Measurements from ENCODE around the gene ERC1. TPM values are rescaled to one million over a fixed set of nuclear protein-coding genes. Genes with fewer than 3 reads are reported as not detected.

The ERC1 gene
- total RNA-seq, 2 donors from 2014 or later: 40.3 to 43.0 TPM

GRCh38 chr12:1117970-1118563 is 127.0 kb downstream of the ERC1 start:
- Histone ChIP-seq H3K9me3 (no peaks in the 10 kb centered on the region), H3K27ac (no peak overlapping the region)
- TF ChIP-seq CTCF (IDR thresholded peaks at IDR 0.05): peak; percentile 90 to 93

DNA sequence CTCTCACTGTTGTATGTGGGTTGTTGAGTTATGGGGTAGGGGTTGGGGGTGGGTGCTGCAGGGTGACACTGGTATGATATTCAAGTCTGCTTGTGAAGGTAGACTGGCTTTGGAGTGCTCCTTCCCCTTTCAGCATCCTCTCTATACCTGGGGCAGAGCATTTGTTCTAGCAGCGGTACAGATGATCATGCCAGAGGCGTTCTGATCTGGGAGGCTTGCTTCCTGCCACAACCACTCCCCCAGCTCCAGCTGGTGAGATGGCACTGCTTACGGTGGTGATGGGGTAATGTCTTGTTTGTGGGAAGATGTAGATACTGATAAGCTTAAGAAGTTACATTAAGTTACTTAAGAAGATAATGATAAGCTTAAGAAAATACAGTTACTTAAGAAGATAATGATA is 131.8 kb downstream of the ERC1 start:
- no peaks in the 10 kb centered on the region for H3K27me3 ChIP-seq
- no peak for DNase-seq (ENCODE audit: low spot score)
- H3K4me3 ChIP-seq: no peak overlapping the region
- no peaks in the 10 kb centered on the region for H3K9me3 ChIP-seq
- no peaks in the 10 kb centered on the region for H3K36me3 ChIP-seq
- TF ChIP-seq CTCF (IDR thresholded peaks at IDR 0.05): no peak
- no peak overlapping the region for H3K27ac ChIP-seq
- peaks cover 0 to 3% of the 10 kb centered on the region in 2 donors for H3K4me1 ChIP-seq

More at GRCh38 chr12:1117970-1118563, 127.0 kb downstream of the ERC1 start:
- Histone ChIP-seq H3K4me3 (no peak overlapping the region), H3K27me3 (no peaks in the 10 kb centered on the region), H3K4me1 (peaks cover 0 to 3% of the 10 kb centered on the region in 2 donors), H3K36me3 (no peaks in the 10 kb centered on the region)
- peak; percentile 76 for DNase-seq (ENCODE audit: low spot score)

GRCh38 chr12:1126091-1126490 is 135.1 kb downstream of the ERC1 start:
- TF ChIP-seq CTCF (IDR thresholded peaks at IDR 0.05): no peak
- Histone ChIP-seq H3K36me3 (no peaks in the 10 kb centered on the region), H3K9me3 (no peaks in the 10 kb centered on the region), H3K27ac (no peak overlapping the region), H3K4me3 (no peak overlapping the region), H3K27me3 (no peaks in the 10 kb centered on the region), H3K4me1 (no peaks in the 10 kb centered on the region)
- no peak for DNase-seq (ENCODE audit: low spot score)

GRCh38 chr12:1127021-1127420 is 136.0 kb downstream of the ERC1 start:
- Histone ChIP-seq H3K4me1 (no peaks in the 10 kb centered on the region), H3K27ac (no peak overlapping the region), H3K36me3 (no peaks in the 10 kb centered on the region), H3K4me3 (no peak overlapping the region), H3K27me3 (no peaks in the 10 kb centered on the region), H3K9me3 (no peaks in the 10 kb centered on the region)
- no peak for DNase-seq (ENCODE audit: low spot score)
- no peak for TF ChIP-seq CTCF (IDR thresholded peaks at IDR 0.05)

GRCh38 chr12:1130164-1130563 is 139.1 kb downstream of the ERC1 start:
- TF ChIP-seq CTCF (IDR thresholded peaks at IDR 0.05): no peak
- H3K9me3 ChIP-seq: no peaks in the 10 kb centered on the region
- H3K27me3 ChIP-seq: no peaks in the 10 kb centered on the region
- no peaks in the 10 kb centered on the region for H3K4me1 ChIP-seq
- no peaks in the 10 kb centered on the region for H3K36me3 ChIP-seq
- DNase-seq (ENCODE audit: low spot score): no peak
- H3K27ac ChIP-seq: no peak overlapping the region
- no peak overlapping the region for H3K4me3 ChIP-seq

GRCh38 chr12:1130571-1130970 is 139.5 kb downstream of the ERC1 start:
- H3K27me3 ChIP-seq: no peaks in the 10 kb centered on the region
- TF ChIP-seq CTCF (IDR thresholded peaks at IDR 0.05): no peak
- no peaks in the 10 kb centered on the region for H3K4me1 ChIP-seq
- no peaks in the 10 kb centered on the region for H3K9me3 ChIP-seq
- no peak overlapping the region for H3K27ac ChIP-seq
- H3K4me3 ChIP-seq: no peak overlapping the region
- no peak for DNase-seq (ENCODE audit: low spot score)
- no peaks in the 10 kb centered on the region for H3K36me3 ChIP-seq

Data from right atrium auricular region (tissue), 2 donors.